ENCODE data around the gene TXNL4B. TPM values are rescaled to one million over a fixed set of nuclear protein-coding genes. Genes with fewer than 3 reads are reported as not detected.

Gene TXNL4B
- total and polyA plus RNA-seq, 8 donors, result 0.87 to 23.3 (median 6.5) TPM

DNA sequence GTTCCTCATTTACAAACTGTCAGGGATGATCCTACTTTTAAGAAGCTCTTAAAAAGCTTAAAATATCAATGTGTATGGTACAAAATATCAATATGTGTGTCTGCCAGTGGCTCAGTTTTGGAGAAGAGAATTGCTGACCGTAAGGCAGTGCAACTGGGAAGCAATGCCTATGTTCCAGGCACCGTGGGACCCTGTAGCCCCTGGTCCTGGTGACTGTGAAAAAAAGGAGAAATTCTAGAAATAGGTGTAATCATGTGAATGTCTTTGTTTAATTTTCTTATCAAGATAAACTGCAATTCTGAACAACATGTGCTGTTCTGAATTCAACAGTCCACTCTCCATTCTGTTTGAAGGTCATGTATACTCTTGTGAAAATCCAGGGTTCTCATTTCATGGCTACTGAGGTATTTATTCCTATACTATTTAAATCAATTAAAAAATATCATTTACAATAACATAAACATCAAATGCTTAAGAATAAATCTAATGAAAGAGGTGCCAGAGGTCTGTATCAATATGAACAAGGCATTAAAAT, 48.5 kb downstream of the TXNL4B start:
- H3K27me3 ChIP-seq, result no peaks in the 10 kb centered on the region
- TF ChIP-seq, protein P1, sequence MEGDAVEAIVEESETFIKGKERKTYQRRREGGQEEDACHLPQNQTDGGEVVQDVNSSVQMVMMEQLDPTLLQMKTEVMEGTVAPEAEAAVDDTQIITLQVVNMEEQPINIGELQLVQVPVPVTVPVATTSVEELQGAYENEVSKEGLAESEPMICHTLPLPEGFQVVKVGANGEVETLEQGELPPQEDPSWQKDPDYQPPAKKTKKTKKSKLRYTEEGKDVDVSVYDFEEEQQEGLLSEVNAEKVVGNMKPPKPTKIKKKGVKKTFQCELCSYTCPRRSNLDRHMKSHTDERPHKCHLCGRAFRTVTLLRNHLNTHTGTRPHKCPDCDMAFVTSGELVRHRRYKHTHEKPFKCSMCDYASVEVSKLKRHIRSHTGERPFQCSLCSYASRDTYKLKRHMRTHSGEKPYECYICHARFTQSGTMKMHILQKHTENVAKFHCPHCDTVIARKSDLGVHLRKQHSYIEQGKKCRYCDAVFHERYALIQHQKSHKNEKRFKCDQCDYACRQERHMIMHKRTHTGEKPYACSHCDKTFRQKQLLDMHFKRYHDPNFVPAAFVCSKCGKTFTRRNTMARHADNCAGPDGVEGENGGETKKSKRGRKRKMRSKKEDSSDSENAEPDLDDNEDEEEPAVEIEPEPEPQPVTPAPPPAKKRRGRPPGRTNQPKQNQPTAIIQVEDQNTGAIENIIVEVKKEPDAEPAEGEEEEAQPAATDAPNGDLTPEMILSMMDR (IDR thresholded peaks at IDR 0.05), result no peak
- no peak for TF ChIP-seq EP300 (IDR thresholded peaks at IDR 0.05)
- H3K9me3 ChIP-seq, result peaks cover 0 to 12% (median 4%) of the 10 kb centered on the region in 4 donors
- no peak for DNase-seq
- H3K27ac ChIP-seq, result no peak overlapping the region
- intact Hi-C loops (cut with DNase I; ENCODE audit: low total_unique reads), result no loop called here
- 64 to 84% (median 71%) methylated on average over 2 of the region's 2 CpGs for WGBS, 5 donors
- H3K4me1 ChIP-seq, result no peaks in the 10 kb centered on the region
- no peak overlapping the region for H3K4me3 ChIP-seq
- peaks cover 3 to 32% (median 24%) of the 10 kb centered on the region in 4 donors for H3K36me3 ChIP-seq

DNA sequence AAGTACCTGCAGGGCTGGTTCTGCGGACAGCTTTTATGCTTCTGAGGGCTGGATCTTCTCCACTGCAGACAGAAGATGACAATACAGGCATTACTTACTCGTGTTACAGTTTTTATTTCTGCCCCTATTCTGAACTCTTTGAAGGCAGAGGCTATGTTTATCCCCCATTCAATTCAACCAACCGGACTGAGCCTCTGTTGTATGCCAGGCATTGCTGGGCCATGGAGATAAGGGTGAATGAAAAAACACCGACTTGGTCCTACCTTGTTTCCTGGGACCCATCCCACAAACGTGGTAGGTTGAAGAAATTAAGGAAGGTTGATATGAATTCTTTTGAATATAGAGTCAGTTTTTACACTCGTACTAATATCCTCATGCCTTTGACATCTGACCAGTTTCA, 49.1 kb downstream of the TXNL4B start:
- intact Hi-C loops (cut with DNase I; ENCODE audit: low total_unique reads), result no loop called here

DNA sequence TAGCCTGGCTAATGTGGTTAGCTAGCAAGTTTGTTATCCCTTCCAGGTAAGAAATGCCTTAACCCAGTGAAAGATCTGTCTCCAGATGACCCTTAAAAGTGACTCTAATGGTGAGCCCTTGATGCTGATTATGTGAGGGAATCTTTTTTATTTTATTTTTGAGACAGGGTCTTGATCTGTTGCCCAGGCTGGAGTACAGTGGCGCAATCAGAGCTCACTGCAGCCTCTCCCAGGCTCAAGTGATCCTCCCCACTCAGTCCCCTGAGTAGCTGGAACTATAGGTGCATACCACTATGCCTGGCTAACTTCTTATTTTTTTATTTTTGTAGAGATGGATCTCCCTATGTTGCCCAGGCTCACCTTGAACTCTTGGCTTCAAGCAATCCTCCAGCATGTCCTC, 49.9 kb downstream of the TXNL4B start:
- H3K27ac ChIP-seq, result no peak overlapping the region
- H3K4me1 ChIP-seq, result no peaks in the 10 kb centered on the region
- no peak for DNase-seq
- H3K36me3 ChIP-seq, result peaks cover 3 to 41% (median 24%) of the 10 kb centered on the region in 4 donors
- intact Hi-C loops (cut with DNase I; ENCODE audit: low total_unique reads), result no loop called here
- no peaks in the 10 kb centered on the region for H3K9me3 ChIP-seq
- no peak overlapping the region for H3K4me3 ChIP-seq
- H3K27me3 ChIP-seq, result no peaks in the 10 kb centered on the region
- no peak for TF ChIP-seq POLR2A (IDR thresholded peaks at IDR 0.05)
- TF ChIP-seq, protein P1 (IDR thresholded peaks at IDR 0.05), result no peak
- TF ChIP-seq EP300 (IDR thresholded peaks at IDR 0.05), result no peak
- TF ChIP-seq POLR2AphosphoS5 (IDR thresholded peaks at IDR 0.05), result no peak
- 88 to 100% (median 100%) methylated on average over 1 of the region's 1 CpG for WGBS, 5 donors

More for the DNA sequence above, 49.1 kb downstream of the TXNL4B start:
- Histone ChIP-seq H3K36me3 (peaks cover 3 to 34% (median 24%) of the 10 kb centered on the region in 4 donors), H3K9me3 (peaks cover 0 to 6% (median 2%) of the 10 kb centered on the region in 4 donors), H3K4me3 (no peak overlapping the region), H3K4me1 (no peaks in the 10 kb centered on the region), H3K27ac (no peak overlapping the region), H3K27me3 (no peaks in the 10 kb centered on the region)
- no peak for DNase-seq
- WGBS, 5 donors, result 55 to 72% (median 62%) methylated on average over 6 of the region's 6 CpGs
- TF ChIP-seq, protein P1 (IDR thresholded peaks at IDR 0.05), result no peak

DNA sequence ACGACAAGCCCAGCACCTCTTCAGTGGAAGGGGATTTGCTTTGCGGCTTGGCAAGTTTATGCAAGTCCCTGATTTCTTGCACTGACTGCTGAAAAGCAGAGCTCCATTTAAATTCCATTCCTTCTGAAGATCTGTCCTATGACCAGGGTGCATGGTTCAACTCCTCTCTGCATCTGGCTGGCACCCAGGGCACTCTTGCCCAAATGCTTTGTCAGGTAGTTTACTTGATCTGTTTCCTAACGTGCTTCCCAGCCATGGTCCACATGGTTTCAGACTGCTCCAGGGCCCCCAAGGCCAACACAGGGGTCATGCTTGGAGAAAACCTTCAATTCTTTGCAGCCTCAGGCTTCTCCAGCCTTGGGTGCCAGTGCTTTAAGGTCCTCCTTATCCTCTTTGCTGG, 50.4 kb downstream of the TXNL4B start:
- intact Hi-C loops (cut with DNase I; ENCODE audit: low total_unique reads), result no loop called here
- no peaks in the 10 kb centered on the region for H3K9me3 ChIP-seq
- TF ChIP-seq POLR2AphosphoS5 (IDR thresholded peaks at IDR 0.05) (no peak), EP300 (IDR thresholded peaks at IDR 0.05) (no peak), POLR2A (IDR thresholded peaks at IDR 0.05) (no peak)
- TF ChIP-seq, protein P1 (IDR thresholded peaks at IDR 0.05), result no peak
- no peak for DNase-seq
- no peak overlapping the region for H3K27ac ChIP-seq
- no peaks in the 10 kb centered on the region for H3K27me3 ChIP-seq
- H3K4me1 ChIP-seq, result no peaks in the 10 kb centered on the region
- WGBS, 5 donors, result 54 to 84% (median 71%) methylated on average over 3 of the region's 3 CpGs
- peaks cover 3 to 45% (median 24%) of the 10 kb centered on the region in 4 donors for H3K36me3 ChIP-seq
- H3K4me3 ChIP-seq, result no peak overlapping the region
